ENCODE data around the gene SNX10. TPM values are rescaled to one million over a fixed set of nuclear protein-coding genes. Genes with fewer than 3 reads are reported as not detected.
"Not testable (repeated sequence)": the region's sequence is repeated elsewhere in the genome, so short reads cannot be mapped to it uniquely, and the experiment has no call there.

The SNX10 gene
- total RNA-seq, 2 experiments from 2014 or later: 42.4 to 45.7 TPM

- CTCF ChIA-PET: interaction anchor here (1.0 to 2.3 kb wide), 9 partner anchors 10 to 391 kb away, joined by 5 to 14 read pairs (median 7); partner anchors contain the start of gene CBX3
- Mint-ChIP-seq H3K4me1 (peaks cover 9% of the 10 kb centered on the region), H3K4me3 (no peak overlapping the region), H3K27me3 (peaks cover 7% of the 10 kb centered on the region), H3K36me3 (ENCODE audit: low read depth) (no peaks in the 10 kb centered on the region), H3K9me3 (no peaks in the 10 kb centered on the region), H3K27ac (no peak overlapping the region)
- no peak for DNase-seq
- POLR2A ChIA-PET: interaction anchor here (0.8 to 1.3 kb wide), 6 partner anchors 10 to 392 kb away, joined by 3 to 10 read pairs (median 6); partner anchors contain the start of genes CBX3 and HNRNPA2B1
These were observed 7.2 kb upstream of the SNX10 start for GRCh38 chr7:26284477-26284876.

- Mint-ChIP-seq H3K4me3 (no peak overlapping the region), H3K27ac (no peak overlapping the region), H3K9me3 (no peaks in the 10 kb centered on the region), H3K36me3 (ENCODE audit: low read depth) (no peaks in the 10 kb centered on the region), H3K27me3 (peaks cover 7% of the 10 kb centered on the region), H3K4me1 (peaks cover 4% of the 10 kb centered on the region)
- POLR2A ChIA-PET: interaction anchor here (0.6 to 1.3 kb wide), 8 partner anchors 9 to 1306 kb away, joined by 3 to 10 read pairs (median 6); partner anchors contain the start of genes CBX3 and HNRNPA2B1
- CTCF ChIA-PET: interaction anchor here (0.7 to 2.3 kb wide), 11 partner anchors 9 to 396 kb away, joined by 3 to 14 read pairs (median 7); partner anchors contain the start of gene CBX3
- peak; percentile 26 for DNase-seq
These were observed 6.5 kb upstream of the SNX10 start for GRCh38 chr7:26284995-26285632.

GRCh38 chr7:26286157-26286556, 5.5 kb upstream of the SNX10 start:
- Mint-ChIP-seq H3K36me3 (ENCODE audit: low read depth) (no peaks in the 10 kb centered on the region), H3K4me1 (peaks cover 2% of the 10 kb centered on the region), H3K27me3 (peaks cover 7% of the 10 kb centered on the region), H3K27ac (no peak overlapping the region), H3K4me3 (no peak overlapping the region), H3K9me3 (no peaks in the 10 kb centered on the region)
- ChIA-PET POLR2A (interaction anchor here (1.3 kb wide), 1 partner anchor 8 kb away, joined by 8 read pairs; no protein-coding TSS in a partner anchor), CTCF (interaction anchor here (2.3 kb wide), 1 partner anchor 195 kb away, joined by 14 read pairs; no protein-coding TSS in a partner anchor)
- no peak for DNase-seq

- peaks cover 16% of the 10 kb centered on the region for H3K4me1 Mint-ChIP-seq
- H3K27me3 Mint-ChIP-seq; H3K27ac Mint-ChIP-seq; H3K9me3 Mint-ChIP-seq; POLR2A ChIA-PET; DNase-seq; H3K36me3 Mint-ChIP-seq (ENCODE audit: low read depth); H3K4me3 Mint-ChIP-seq: not testable (repeated sequence)
- CTCF ChIA-PET: interaction anchor here (1.2 to 1.9 kb wide), 3 partner anchors 67 to 395 kb away, joined by 3 to 5 read pairs (median 3); no protein-coding TSS in a partner anchor
These were observed 3.5 kb upstream of the SNX10 start for GRCh38 chr7:26288126-26288525.

DNA sequence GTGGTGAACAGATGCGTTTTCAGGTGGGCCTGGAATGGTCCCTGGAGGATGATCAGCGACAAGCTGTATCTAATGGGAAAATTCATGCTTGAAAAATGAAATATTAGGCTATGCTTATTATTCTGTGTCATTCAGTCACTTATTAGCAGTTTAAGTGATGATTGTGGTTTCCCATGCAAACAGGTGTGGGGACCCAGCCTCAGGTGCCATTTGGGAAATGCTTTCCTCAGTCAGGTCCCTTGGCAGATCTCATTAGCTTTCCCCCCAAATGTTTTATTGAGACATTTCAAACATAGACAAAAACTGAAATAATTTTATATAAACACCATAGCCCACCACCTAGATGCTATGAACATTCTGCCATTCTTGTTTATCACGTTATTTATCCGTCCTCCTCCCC, 411 bp upstream of the SNX10 start:
- POLR2A ChIA-PET: interaction anchor here (0.7 to 2.4 kb wide), 10 partner anchors 11 to 139 kb away, joined by 3 to 46 read pairs (median 4); partner anchors contain the start of genes CBX3, HNRNPA2B1 and NFE2L3
- Mint-ChIP-seq H3K4me3 (peak overlapping the region; percentile 96), H3K36me3 (ENCODE audit: low read depth) (peaks cover 28% of the 10 kb centered on the region), H3K27ac (peak overlapping the region; percentile 80), H3K27me3 (peaks cover 7% of the 10 kb centered on the region), H3K9me3 (no peaks in the 10 kb centered on the region), H3K4me1 (peaks cover 39% of the 10 kb centered on the region)
- DNase-seq: no peak
- CTCF ChIA-PET: interaction anchor here (0.9 to 2.2 kb wide), 7 partner anchors 14 to 376 kb away, joined by 3 to 12 read pairs (median 4); partner anchors contain the start of gene HNRNPA2B1

- no peaks in the 10 kb centered on the region for H3K9me3 Mint-ChIP-seq
These were observed 1.3 kb downstream of the SNX10 start for GRCh38 chr7:26292768-26293560.

GRCh38 chr7:26293569-26294308, 2.1 kb downstream of the SNX10 start:
- Mint-ChIP-seq H3K27ac (peak overlapping the region; percentile 90), H3K4me1 (peaks cover 45% of the 10 kb centered on the region)
- POLR2A ChIA-PET: interaction anchor here (0.6 to 5.4 kb wide), 13 partner anchors 8 to 195 kb away, joined by 3 to 96 read pairs (median 5); partner anchors contain the start of genes CBX3, HNRNPA2B1 and NFE2L3

More at GRCh38 chr7:26292768-26293560, 1.3 kb downstream of the SNX10 start:
- H3K4me1 Mint-ChIP-seq: peaks cover 39% of the 10 kb centered on the region
- DNase-seq: peak; percentile 21
- H3K27me3 Mint-ChIP-seq: peaks cover 1% of the 10 kb centered on the region
- ChIA-PET POLR2A (interaction anchor here (1.0 to 5.4 kb wide), 7 partner anchors 12 to 194 kb away, joined by 3 to 96 read pairs (median 5); partner anchors contain the start of genes CBX3, HNRNPA2B1 and NFE2L3), CTCF (interaction anchor here (0.8 to 1.9 kb wide), 3 partner anchors 8 to 94 kb away, joined by 3 to 9 read pairs (median 6); no protein-coding TSS in a partner anchor)
- H3K4me3 Mint-ChIP-seq: peak overlapping the region; percentile 96
- H3K27ac Mint-ChIP-seq: peak overlapping the region; percentile 90
- peaks cover 28% of the 10 kb centered on the region for H3K36me3 Mint-ChIP-seq (ENCODE audit: low read depth)

GRCh38 chr7:26295015-26295414, 3.4 kb downstream of the SNX10 start:
- Mint-ChIP-seq H3K27me3 (no peaks in the 10 kb centered on the region), H3K4me3 (peak overlapping the region; percentile 6), H3K27ac (peak overlapping the region; percentile 90), H3K36me3 (ENCODE audit: low read depth) (peaks cover 35% of the 10 kb centered on the region), H3K4me1 (peaks cover 47% of the 10 kb centered on the region), H3K9me3 (no peaks in the 10 kb centered on the region)
- no peak for DNase-seq
- ChIA-PET POLR2A (interaction anchor here (1.4 to 5.4 kb wide), 4 partner anchors 8 to 95 kb away, joined by 8 to 96 read pairs (median 9); partner anchors contain the start of genes CBX3 and HNRNPA2B1), CTCF (interaction anchor here (1.1 to 2.6 kb wide), 5 partner anchors 10 to 402 kb away, joined by 4 to 12 read pairs (median 6); no protein-coding TSS in a partner anchor)

More at GRCh38 chr7:26293569-26294308, 2.1 kb downstream of the SNX10 start:
- peak; percentile 75 for DNase-seq
- CTCF ChIA-PET: interaction anchor here (0.6 to 2.6 kb wide), 9 partner anchors 9 to 99 kb away, joined by 3 to 12 read pairs (median 4); no protein-coding TSS in a partner anchor
- Mint-ChIP-seq H3K9me3 (no peaks in the 10 kb centered on the region), H3K4me3 (peak overlapping the region; percentile 96), H3K27me3 (no peaks in the 10 kb centered on the region), H3K36me3 (ENCODE audit: low read depth) (peaks cover 32% of the 10 kb centered on the region)

DNA sequence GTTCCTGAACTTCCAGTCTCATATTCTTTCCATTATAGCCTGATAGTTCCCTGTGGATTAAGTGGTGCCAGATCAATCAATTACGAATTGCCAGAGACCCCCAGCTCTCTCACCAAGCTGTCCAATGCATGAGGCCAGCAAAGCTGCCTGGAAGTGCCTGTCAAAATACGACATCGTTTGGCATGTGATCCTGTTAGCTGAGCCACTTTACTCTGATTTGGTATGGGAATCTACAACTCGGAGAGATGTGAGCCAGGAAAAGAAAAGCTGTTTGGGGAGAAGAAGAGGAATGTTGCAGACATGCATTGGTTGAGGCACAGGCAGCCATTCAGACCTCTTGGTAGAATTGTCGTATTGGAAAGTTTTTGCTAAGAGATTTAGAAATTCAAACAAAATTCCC, 3.9 kb downstream of the SNX10 start:
- Mint-ChIP-seq H3K4me3 (no peak overlapping the region), H3K9me3 (no peaks in the 10 kb centered on the region), H3K27me3 (no peaks in the 10 kb centered on the region), H3K36me3 (ENCODE audit: low read depth) (peaks cover 35% of the 10 kb centered on the region), H3K27ac (no peak overlapping the region), H3K4me1 (peaks cover 46% of the 10 kb centered on the region)
- no peak for DNase-seq
- ChIA-PET CTCF (interaction anchor here (1.1 to 2.6 kb wide), 4 partner anchors 9 to 402 kb away, joined by 4 to 12 read pairs (median 6); no protein-coding TSS in a partner anchor), POLR2A (interaction anchor here (2.3 to 5.4 kb wide), 2 partner anchors 10 to 96 kb away, joined by 8 to 96 read pairs; partner anchors contain the start of genes CBX3 and HNRNPA2B1)

- CTCF ChIA-PET: interaction anchor here (0.6 kb wide), 1 partner anchor 150 kb away, joined by 4 read pairs; no protein-coding TSS in a partner anchor
- DNase-seq: no peak
- no peak overlapping the region for H3K27ac Mint-ChIP-seq
- H3K4me3 Mint-ChIP-seq: no peak overlapping the region
- POLR2A ChIA-PET: interaction anchor here (1.1 kb wide), 1 partner anchor 97 kb away, joined by 3 read pairs; the partner anchor contains the start of gene CBX3
- H3K4me1 Mint-ChIP-seq: peaks cover 31% of the 10 kb centered on the region
- H3K9me3 Mint-ChIP-seq: no peaks in the 10 kb centered on the region
- H3K27me3 Mint-ChIP-seq: no peaks in the 10 kb centered on the region
- peaks cover 43% of the 10 kb centered on the region for H3K36me3 Mint-ChIP-seq (ENCODE audit: low read depth)
These were observed 6.9 kb downstream of the SNX10 start for GRCh38 chr7:26298472-26299058.

Data from activated CD4-positive, alpha-beta memory T cell treated with anti-CD3 and anti-CD28 coated beads, Interleukin-2, amount 10 ng/mL, durations not matched to agents 7 days and 5 days (primary cell).